OCI-LY3 (cell line): Measurements from ENCODE around the gene SLC43A1.

Experiments used
- EZH2phosphoT487 ChIP-seq: fragments of 200-600 bp; shearing (Covaris generic); IDR thresholded peaks from 2 replicates; pipeline ENCODE4 v1.6.1; 2018; ENCODE audit warnings: antibody characterized with exemption, mixed run types, low read depth
- TF ChIP-seq, protein P1 (sequence below): fragments of 200-600, 300-600 bp; sonication (generic); IDR thresholded peaks from 2 replicates; pipeline ENCODE4 v1.5.1; 2014; ENCODE audit warnings: antibody characterized with exemption, low read length, low read depth

DNA sequence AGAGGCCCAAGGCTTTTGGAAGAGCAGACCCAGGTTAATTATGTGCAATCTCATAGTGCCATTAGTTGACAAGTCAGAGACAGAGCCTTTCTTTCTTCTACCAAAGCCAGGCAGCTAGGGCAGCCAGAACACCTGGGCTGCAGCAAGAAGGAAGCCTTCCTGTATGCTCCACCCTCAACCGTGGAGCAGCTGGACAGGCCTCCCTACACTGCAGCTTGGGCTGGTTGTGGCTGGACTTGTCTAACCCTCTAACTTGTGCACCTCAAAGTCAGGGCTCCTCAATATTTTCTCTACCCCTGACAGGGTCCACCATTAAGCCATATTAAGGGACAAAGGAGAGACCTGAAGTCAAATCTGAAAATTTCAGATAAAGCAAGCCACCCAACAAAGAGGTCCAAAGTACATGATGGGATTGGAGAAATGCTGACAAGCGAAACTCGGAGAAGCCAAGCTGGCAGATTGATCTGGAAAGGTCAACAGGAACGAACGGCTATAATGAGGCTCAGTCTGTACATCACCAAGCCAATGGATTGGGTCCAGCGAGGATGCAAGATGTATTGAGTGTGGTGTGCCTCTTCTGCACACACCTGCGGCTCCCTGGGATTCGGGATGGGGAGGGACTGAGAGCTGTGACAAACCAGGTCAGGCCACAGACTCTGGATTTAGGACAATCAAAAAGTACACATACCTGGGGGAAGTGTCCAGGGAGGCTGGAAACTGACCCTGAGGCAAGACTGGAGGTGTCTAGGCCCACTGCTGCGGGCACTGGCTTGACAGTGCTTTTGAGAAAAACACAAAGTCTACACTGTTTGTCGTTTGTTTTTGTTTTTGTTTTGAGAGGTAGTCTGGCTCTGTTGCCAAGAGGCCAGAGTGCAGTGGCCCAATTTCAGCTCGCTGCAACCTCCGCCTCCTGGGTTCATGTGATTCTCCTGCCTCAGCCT, 76.9 kb downstream of the SLC43A1 start:
- TF ChIP-seq, protein P1, sequence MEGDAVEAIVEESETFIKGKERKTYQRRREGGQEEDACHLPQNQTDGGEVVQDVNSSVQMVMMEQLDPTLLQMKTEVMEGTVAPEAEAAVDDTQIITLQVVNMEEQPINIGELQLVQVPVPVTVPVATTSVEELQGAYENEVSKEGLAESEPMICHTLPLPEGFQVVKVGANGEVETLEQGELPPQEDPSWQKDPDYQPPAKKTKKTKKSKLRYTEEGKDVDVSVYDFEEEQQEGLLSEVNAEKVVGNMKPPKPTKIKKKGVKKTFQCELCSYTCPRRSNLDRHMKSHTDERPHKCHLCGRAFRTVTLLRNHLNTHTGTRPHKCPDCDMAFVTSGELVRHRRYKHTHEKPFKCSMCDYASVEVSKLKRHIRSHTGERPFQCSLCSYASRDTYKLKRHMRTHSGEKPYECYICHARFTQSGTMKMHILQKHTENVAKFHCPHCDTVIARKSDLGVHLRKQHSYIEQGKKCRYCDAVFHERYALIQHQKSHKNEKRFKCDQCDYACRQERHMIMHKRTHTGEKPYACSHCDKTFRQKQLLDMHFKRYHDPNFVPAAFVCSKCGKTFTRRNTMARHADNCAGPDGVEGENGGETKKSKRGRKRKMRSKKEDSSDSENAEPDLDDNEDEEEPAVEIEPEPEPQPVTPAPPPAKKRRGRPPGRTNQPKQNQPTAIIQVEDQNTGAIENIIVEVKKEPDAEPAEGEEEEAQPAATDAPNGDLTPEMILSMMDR: no peak
- TF ChIP-seq EZH2phosphoT487: no peak
